B cell (primary cell): ENCODE results near the gene TRAPPC8. TPM values are rescaled to one million over a fixed set of nuclear protein-coding genes. Genes with fewer than 3 reads are reported as not detected.
"Not testable (repeated sequence)": the region's sequence is repeated elsewhere in the genome, so short reads cannot be mapped to it uniquely, and the experiment has no call there.

Source experiments
- ATAC-seq: fragments of 200-7000 bp; cut with Tn5 transposase; one replicate; pipeline ENCODE4 v1.10.0; 2021; ENCODE audit warnings: low read depth, mild to moderate bottlenecking, moderate number of reproducible peaks, moderate library complexity
- CTCF ChIA-PET: fragments of 350-600 bp; sonication (Branson Sonifier 250); formaldehyde crosslinking; loops from one replicate; lab custom pipeline; 2021; ENCODE audit warnings: antibody characterized with exemption, inconsistent platforms; lab: Charles Lee
- POLR2A ChIA-PET: fragments of 350-600 bp; sonication (Branson Sonifier 250); formaldehyde crosslinking; loops from one replicate; lab custom pipeline; 2021; ENCODE audit warnings: antibody characterized with exemption; lab: Charles Lee
- DNase-seq: peaks from one replicate; pipeline ENCODE4 v3.0.0; 2013
- H2AFZ ChIP-seq: 2 replicates; pipeline ENCODE4 v1.6.1; 2012; ENCODE audit warnings: mild to moderate bottlenecking, low read depth, low read length; ENCODE audit not compliant: insufficient read depth, poor library complexity, severe bottlenecking
- H3K27ac ChIP-seq, 2 donors: 1 replicate in 1 of 2; 2 replicates in 1 of 2; pipeline ENCODE4 v1.5.1; 2012 to 2013; ENCODE audit warnings: low read length in 2 of 2, mild to moderate bottlenecking in 2 of 2, moderate library complexity in 1 of 2
- H3K27me3 ChIP-seq, 4 experiments: fragments of 200-600 bp in 1 of 4; sonication (generic) in 1 of 4; replicated peaks in 1 of 4; 1 replicate in 2 of 4; 2 replicates in 2 of 4; pipeline versions ENCODE4 v1.6.1 to v1.7.0; 2013 to 2016; ENCODE audit warnings: low read length in 3 of 4, mild to moderate bottlenecking in 2 of 4, mixed read lengths in 1 of 4, moderate library complexity in 1 of 4; ENCODE audit not compliant: insufficient read depth in 4 of 4, control insufficient read depth in 3 of 4; ENCODE audit errors: control extremely low read depth in 1 of 4
- H3K36me3 ChIP-seq, 2 experiments: replicated peaks in 1 of 2; 1 replicate in 1 of 2; 2 replicates in 1 of 2; pipeline versions ENCODE4 v1.6.1 to v1.7.1; 2013; ENCODE audit warnings: low read length in 1 of 2; ENCODE audit not compliant: insufficient read depth in 2 of 2, control insufficient read depth in 1 of 2; ENCODE audit errors: control extremely low read depth in 1 of 2, extremely low read depth in 1 of 2
- H3K4me1 ChIP-seq, 2 donors: fragments of 200-600 bp in 1 of 2; sonication (generic) in 1 of 2; 1 replicate in 1 of 2; 2 replicates in 1 of 2; pipeline versions ENCODE4 v1.5.1 to v1.6.1; 2013 to 2017; ENCODE audit warnings: low read length in 2 of 2; ENCODE audit not compliant: control insufficient read depth in 2 of 2, insufficient read depth in 2 of 2
- H3K4me2 ChIP-seq: replicated peaks from 2 replicates; pipeline ENCODE3; 2012; ENCODE audit warnings: mild to moderate bottlenecking, low read depth, low read length; ENCODE audit not compliant: poor library complexity, severe bottlenecking
- H3K4me3 ChIP-seq, 5 experiments: fragments of 200-600 bp in 1 of 5; sonication (generic) in 1 of 5; 1 replicate in 3 of 5; 2 replicates in 2 of 5; pipeline versions ENCODE4 v1.5.1 to v1.7.0; 2011 to 2016; ENCODE audit warnings: low read length in 4 of 5, mild to moderate bottlenecking in 4 of 5, low read depth in 2 of 5, control low read depth in 1 of 5, moderate library complexity in 1 of 5; ENCODE audit not compliant: insufficient read depth in 1 of 5; ENCODE audit errors: control extremely low read depth in 1 of 5, extremely low read depth in 1 of 5
- H3K79me2 ChIP-seq: fragments of 200-600 bp; sonication (generic); one replicate; pipeline ENCODE4 v1.6.0; 2016; ENCODE audit warnings: low read length; ENCODE audit not compliant: control insufficient read depth, insufficient read depth
- H3K9ac ChIP-seq: fragments of 200-600 bp; sonication (generic); 2 replicates; pipeline ENCODE4 v1.6.1; 2017; ENCODE audit warnings: mild to moderate bottlenecking, low read length, moderate library complexity
- H3K9me3 ChIP-seq, 3 donors: one replicate each; pipeline versions ENCODE4 v1.6.1 to v1.7.1; 2013; ENCODE audit warnings: low read length in 2 of 3; ENCODE audit not compliant: control insufficient read depth in 2 of 3, insufficient read depth in 1 of 3; ENCODE audit errors: control extremely low read depth in 1 of 3
- H4K20me1 ChIP-seq: 2 replicates; pipeline ENCODE4 v1.6.0; 2012; ENCODE audit warnings: mild to moderate bottlenecking, low read length; ENCODE audit not compliant: insufficient read depth, control insufficient read depth, poor library complexity, severe bottlenecking
- H3K27ac Mint-ChIP-seq: one replicate; pipeline ENCODE4 v1.8.0; 2021; ENCODE audit warnings: mixed read lengths
- H3K27me3 Mint-ChIP-seq: one replicate; pipeline ENCODE4 v1.8.0; 2021; ENCODE audit warnings: mixed read lengths
- H3K4me1 Mint-ChIP-seq: one replicate; pipeline ENCODE4 v1.8.0; 2021; ENCODE audit warnings: mixed read lengths
- H3K4me3 Mint-ChIP-seq: one replicate; pipeline ENCODE4 v1.8.0; 2021; ENCODE audit warnings: mixed read lengths
- H3K9me3 Mint-ChIP-seq: one replicate; pipeline ENCODE4 v1.8.0; 2022; ENCODE audit warnings: mixed read lengths; ENCODE audit not compliant: insufficient read depth
- EZH2 ChIP-seq: IDR thresholded peaks from 2 replicates; pipeline ENCODE4 v1.6.1; 2012; ENCODE audit warnings: borderline replicate concordance, low read depth, mild to moderate bottlenecking, moderate library complexity, low read length; ENCODE audit not compliant: insufficient read depth, poor library complexity, severe bottlenecking
- WGBS: methylation state at CpG from one replicate; pipeline ENCODE4 v1.1.5; 2013; ENCODE audit warnings: missing lambda C conversion rate; ENCODE audit not compliant: insufficient coverage; 5-methylcytosine and 5-hydroxymethylcytosine counted together
- intact Hi-C: fragments of 100-400 bp; cut with micrococcal nuclease; formaldehyde crosslinking; loops from one replicate; pipeline ENCODE4 v1.10.0; 2022
- polyA plus RNA-seq: library from polyadenylated mRNA; depleted of rRNA; stranded (reverse); fragments of >200 nt; gene quantifications from 2 replicates; pipeline ENCODE4 v1.2.3, GENCODE V29; 2012
- total RNA-seq, 2 donors: library from RNA; stranded (reverse); fragments of 120-200 nt in 1 of 2; gene quantifications; 1 replicate in 1 of 2; 2 replicates in 1 of 2; pipeline versions ENCODE4 v1.2.3 to v1.2.4, GENCODE V29; 2013 to 2022
- TF ChIP-seq, protein P1 (sequence below): fragments of 200-600 bp; IDR thresholded peaks from one replicate; pipeline ENCODE4 v1.8.0; 2022; ENCODE audit warnings: antibody characterized with exemption, mild to moderate bottlenecking

Gene TRAPPC8
- total and polyA plus RNA-seq, 2 donors (not counting 1 experiment from before 2014, with no cell fraction given): 53.6 to 95.5 TPM

DNA sequence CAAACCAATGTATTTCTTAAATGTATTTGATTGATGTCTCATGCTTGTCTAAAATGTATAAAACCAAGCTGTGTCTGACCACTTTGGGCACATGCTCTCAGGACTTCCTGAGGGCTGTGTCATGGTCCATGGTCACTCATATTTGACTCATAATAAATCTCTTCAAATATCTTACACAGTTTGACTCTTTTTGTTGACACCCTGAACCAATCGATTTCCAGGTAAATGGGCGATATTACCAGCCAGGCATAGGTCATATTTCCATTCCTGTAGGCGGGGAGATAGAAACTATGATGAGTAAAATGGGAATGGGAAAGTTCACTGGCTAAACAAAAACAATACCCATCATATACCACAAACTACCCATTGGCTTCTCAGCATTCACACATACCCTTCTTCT is 9.3 kb upstream of the TRAPPC8 start:
- ChIA-PET CTCF (no interaction called here), POLR2A (no interaction called here)
- no peaks in the 10 kb centered on the region for H3K27me3 ChIP-seq
- no peaks in the 10 kb centered on the region for H4K20me1 ChIP-seq
- H2AFZ ChIP-seq: no peak overlapping the region
- no peaks in the 10 kb centered on the region for H3K79me2 ChIP-seq
- no peak for DNase-seq
- H3K4me1 Mint-ChIP-seq: peaks cover 2% of the 10 kb centered on the region
- no peak overlapping the region for H3K27ac ChIP-seq
- no peak overlapping the region for H3K9ac ChIP-seq
- no peaks in the 10 kb centered on the region for H3K9me3 ChIP-seq
- no peak for TF ChIP-seq EZH2
- TF ChIP-seq, protein P1, sequence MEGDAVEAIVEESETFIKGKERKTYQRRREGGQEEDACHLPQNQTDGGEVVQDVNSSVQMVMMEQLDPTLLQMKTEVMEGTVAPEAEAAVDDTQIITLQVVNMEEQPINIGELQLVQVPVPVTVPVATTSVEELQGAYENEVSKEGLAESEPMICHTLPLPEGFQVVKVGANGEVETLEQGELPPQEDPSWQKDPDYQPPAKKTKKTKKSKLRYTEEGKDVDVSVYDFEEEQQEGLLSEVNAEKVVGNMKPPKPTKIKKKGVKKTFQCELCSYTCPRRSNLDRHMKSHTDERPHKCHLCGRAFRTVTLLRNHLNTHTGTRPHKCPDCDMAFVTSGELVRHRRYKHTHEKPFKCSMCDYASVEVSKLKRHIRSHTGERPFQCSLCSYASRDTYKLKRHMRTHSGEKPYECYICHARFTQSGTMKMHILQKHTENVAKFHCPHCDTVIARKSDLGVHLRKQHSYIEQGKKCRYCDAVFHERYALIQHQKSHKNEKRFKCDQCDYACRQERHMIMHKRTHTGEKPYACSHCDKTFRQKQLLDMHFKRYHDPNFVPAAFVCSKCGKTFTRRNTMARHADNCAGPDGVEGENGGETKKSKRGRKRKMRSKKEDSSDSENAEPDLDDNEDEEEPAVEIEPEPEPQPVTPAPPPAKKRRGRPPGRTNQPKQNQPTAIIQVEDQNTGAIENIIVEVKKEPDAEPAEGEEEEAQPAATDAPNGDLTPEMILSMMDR: no peak
- ATAC-seq: no peak
- no peak overlapping the region for H3K27ac Mint-ChIP-seq
- H3K4me2 ChIP-seq: no peak overlapping the region
- intact Hi-C loops: loop anchor here (10.0 kb wide), 1 partner anchor 57 kb away; no protein-coding TSS in a partner anchor
- no peaks in the 10 kb centered on the region for H3K36me3 ChIP-seq
- H3K27me3 Mint-ChIP-seq: peaks cover 8% of the 10 kb centered on the region
- H3K9me3 Mint-ChIP-seq: no peaks in the 10 kb centered on the region
- no CpG with 5 or more reads among the region's 3 CpGs for WGBS
- H3K4me1 ChIP-seq: no peaks in the 10 kb centered on the region
- no peak overlapping the region for H3K4me3 Mint-ChIP-seq
- H3K4me3 ChIP-seq: no peak overlapping the region

DNA sequence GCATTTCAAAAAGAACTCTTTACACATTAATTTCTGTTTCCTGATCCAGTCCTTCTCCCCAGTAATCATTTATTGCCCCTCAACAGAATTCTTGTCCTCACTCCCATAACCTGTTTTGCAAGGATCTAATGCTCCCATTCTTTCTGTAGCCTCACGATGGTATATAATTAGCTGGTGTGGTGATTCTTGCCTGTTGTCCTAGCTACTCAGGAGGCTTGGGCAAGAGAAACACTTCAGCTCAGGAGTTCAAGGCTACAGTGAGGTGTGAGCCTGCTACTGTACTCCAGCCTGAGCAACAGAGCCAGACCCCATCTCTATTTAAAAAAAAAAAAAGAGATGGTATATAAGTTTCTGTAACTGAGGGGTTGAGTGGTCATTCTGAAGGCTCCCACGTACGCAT is 7.7 kb upstream of the TRAPPC8 start:
- H2AFZ ChIP-seq: no peak overlapping the region
- H3K4me1 ChIP-seq: no peaks in the 10 kb centered on the region
- Mint-ChIP-seq H3K4me3 (no peak overlapping the region), H3K9me3 (no peaks in the 10 kb centered on the region), H3K27ac (no peak overlapping the region), H3K27me3 (peaks cover 8% of the 10 kb centered on the region), H3K4me1 (peaks cover under 1% of the 10 kb centered on the region)
- no peak for DNase-seq
- WGBS: 81% methylated on average over 2 of the region's 3 CpGs
- H3K4me2 ChIP-seq: no peak overlapping the region
- H3K9ac ChIP-seq: no peak overlapping the region
- H3K9me3 ChIP-seq: no peaks in the 10 kb centered on the region
- ChIA-PET CTCF (no interaction called here), POLR2A (no interaction called here)
- H3K79me2 ChIP-seq: no peaks in the 10 kb centered on the region
- H3K27me3 ChIP-seq: no peaks in the 10 kb centered on the region
- H3K27ac ChIP-seq: no peak overlapping the region
- H4K20me1 ChIP-seq: no peaks in the 10 kb centered on the region
- TF ChIP-seq EZH2: no peak
- TF ChIP-seq, protein P1: no peak
- H3K4me3 ChIP-seq: no peak overlapping the region
- ATAC-seq: no peak
- intact Hi-C loops: loop anchor here (10.0 kb wide), 1 partner anchor 56 kb away; no protein-coding TSS in a partner anchor
- no peaks in the 10 kb centered on the region for H3K36me3 ChIP-seq

DNA sequence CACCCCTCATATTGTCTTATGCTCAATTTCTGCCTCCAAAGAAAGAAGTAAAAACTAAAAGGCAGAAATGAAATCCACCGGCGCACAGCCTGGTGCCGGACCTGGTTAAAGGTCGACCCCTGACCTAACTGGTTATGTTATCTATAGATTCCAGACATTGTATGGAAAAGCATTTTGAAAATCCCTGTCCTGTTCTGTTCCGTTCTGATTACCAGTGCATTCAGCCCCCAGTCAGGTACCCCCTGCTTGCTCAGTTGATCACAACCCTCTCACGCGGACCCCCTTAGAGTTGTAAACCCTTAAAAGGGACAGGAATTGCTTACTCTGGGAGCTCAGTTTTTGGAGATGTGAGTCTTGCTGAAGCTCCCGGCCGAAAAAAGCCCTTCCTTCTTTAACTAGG is 5.4 kb upstream of the TRAPPC8 start:
- H3K27ac ChIP-seq, intact Hi-C loops, H3K4me3 ChIP-seq, H3K27me3 ChIP-seq, H3K9me3 ChIP-seq, H3K9ac ChIP-seq, H3K79me2 ChIP-seq, H3K4me3 Mint-ChIP-seq, DNase-seq, H3K27ac Mint-ChIP-seq, ATAC-seq, H2AFZ ChIP-seq, H3K4me2 ChIP-seq, H3K27me3 Mint-ChIP-seq, H3K9me3 Mint-ChIP-seq, H3K36me3 ChIP-seq, H4K20me1 ChIP-seq, POLR2A ChIA-PET: not testable (repeated sequence)
- WGBS: 93% methylated on average over 3 of the region's 9 CpGs
- CTCF ChIA-PET: interaction anchor here (0.8 kb wide), 1 partner anchor 124 kb away, joined by 3 read pairs; no protein-coding TSS in a partner anchor
- peaks cover 10 to 12% of the 10 kb centered on the region in 2 donors for H3K4me1 ChIP-seq
- H3K4me1 Mint-ChIP-seq: peaks cover 16% of the 10 kb centered on the region
